HEK293T (cell line): Measurements from ENCODE around the gene RAB11A.

ENCODE experiments used
- ARNT ChIP-seq: fragments of 450-650 bp; IDR thresholded peaks from 2 replicates; pipeline ENCODE4 v1.6.1; 2017; ENCODE audit warnings: mild to moderate bottlenecking
- BHLHE40 ChIP-seq: fragments of 450-650 bp; IDR thresholded peaks from 2 replicates; pipeline ENCODE4 v1.6.1; 2016; ENCODE audit warnings: mild to moderate bottlenecking, moderate library complexity, borderline replicate concordance
- CTBP1 ChIP-seq: fragments of 450-650 bp; IDR thresholded peaks from 2 replicates; pipeline ENCODE4 v1.6.1; 2016; ENCODE audit warnings: borderline replicate concordance
- ELF4 ChIP-seq: fragments of 450-650 bp; IDR thresholded peaks from 2 replicates; pipeline ENCODE4 v1.6.1; 2017; ENCODE audit warnings: antibody characterized with exemption
- FOXA1 ChIP-seq: fragments of 450-650 bp; IDR thresholded peaks from 2 replicates; pipeline ENCODE4 v1.6.1; 2016; ENCODE audit warnings: mild to moderate bottlenecking
- FOXK2 ChIP-seq: fragments of 450-650 bp; IDR thresholded peaks from 2 replicates; pipeline ENCODE4 v1.6.1; 2016; ENCODE audit warnings: mild to moderate bottlenecking
- FOXM1 ChIP-seq: fragments of 450-650 bp; IDR thresholded peaks from 2 replicates; pipeline ENCODE4 v1.6.1; 2017; ENCODE audit warnings: mild to moderate bottlenecking, borderline replicate concordance
- HDGF ChIP-seq: fragments of 450-650 bp; IDR thresholded peaks from 2 replicates; pipeline ENCODE4 v1.6.1; 2017; ENCODE audit warnings: antibody characterized with exemption, borderline replicate concordance
- L3MBTL2 ChIP-seq: fragments of 450-650 bp; conservative IDR thresholded peaks from 2 replicates; pipeline ENCODE4 v1.6.1; 2016; ENCODE audit warnings: mild to moderate bottlenecking
- LEF1 ChIP-seq: fragments of 450-650 bp; IDR thresholded peaks from 2 replicates; pipeline ENCODE4 v1.6.1; 2017; ENCODE audit warnings: mild to moderate bottlenecking, borderline replicate concordance
- SP1 ChIP-seq: fragments of 450-650 bp; IDR thresholded peaks from 2 replicates; pipeline ENCODE4 v1.6.1; 2017
- SUZ12 ChIP-seq: fragments of 450-650 bp; IDR thresholded peaks from 2 replicates; pipeline ENCODE4 v1.6.1; 2016; ENCODE audit warnings: mild to moderate bottlenecking
- TARDBP ChIP-seq: fragments of 450-650 bp; IDR thresholded peaks from 2 replicates; pipeline ENCODE4 v1.6.1; 2016
- ZNF384 ChIP-seq: fragments of 450-650 bp; IDR thresholded peaks from 2 replicates; pipeline ENCODE4 v1.6.1; 2016

DNA sequence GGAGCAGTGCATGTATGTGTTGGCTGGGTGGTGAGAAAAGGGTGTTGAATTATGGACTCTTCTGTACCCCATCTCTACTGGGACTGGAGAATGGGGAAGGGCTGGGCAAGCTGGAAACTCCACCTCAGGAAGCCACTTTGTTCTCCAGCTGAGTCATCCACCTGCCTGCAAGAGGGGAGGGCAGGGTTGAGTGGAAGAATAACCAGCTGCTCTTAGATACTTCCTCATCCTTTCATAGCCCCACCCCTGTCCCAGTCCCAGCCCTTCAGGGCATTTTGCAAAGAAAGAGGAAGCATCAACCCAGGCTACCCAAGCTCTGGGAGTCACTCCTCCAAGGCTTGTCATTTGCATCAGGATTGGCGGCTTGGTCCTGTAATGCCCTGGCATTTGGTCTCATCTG, 33.1 kb downstream of the RAB11A start:
- no peak for TF ChIP-seq TARDBP
- TF ChIP-seq FOXM1: no peak
- no peak for TF ChIP-seq ELF4
- no peak for TF ChIP-seq FOXK2
- TF ChIP-seq SP1: no peak
- TF ChIP-seq BHLHE40: no peak
- no peak for TF ChIP-seq ZNF384
- no peak for TF ChIP-seq LEF1
- TF ChIP-seq HDGF: no peak
- no peak for TF ChIP-seq CTBP1
- TF ChIP-seq SUZ12: no peak
- TF ChIP-seq FOXA1: no peak
- TF ChIP-seq L3MBTL2: no peak
- TF ChIP-seq ARNT: no peak
